HG03280 (cell line): Measurements from ENCODE around the gene ARHGAP29.

ENCODE experiments used
- ATAC-seq: cut with Tn5 transposase; IDR thresholded peaks from one replicate; pipeline ENCODE4 v1.9.1; 2021; ENCODE audit warnings: mild to moderate bottlenecking, moderate library complexity; ENCODE audit not compliant: unreplicated experiment

The ARHGAP29 gene, protein sequence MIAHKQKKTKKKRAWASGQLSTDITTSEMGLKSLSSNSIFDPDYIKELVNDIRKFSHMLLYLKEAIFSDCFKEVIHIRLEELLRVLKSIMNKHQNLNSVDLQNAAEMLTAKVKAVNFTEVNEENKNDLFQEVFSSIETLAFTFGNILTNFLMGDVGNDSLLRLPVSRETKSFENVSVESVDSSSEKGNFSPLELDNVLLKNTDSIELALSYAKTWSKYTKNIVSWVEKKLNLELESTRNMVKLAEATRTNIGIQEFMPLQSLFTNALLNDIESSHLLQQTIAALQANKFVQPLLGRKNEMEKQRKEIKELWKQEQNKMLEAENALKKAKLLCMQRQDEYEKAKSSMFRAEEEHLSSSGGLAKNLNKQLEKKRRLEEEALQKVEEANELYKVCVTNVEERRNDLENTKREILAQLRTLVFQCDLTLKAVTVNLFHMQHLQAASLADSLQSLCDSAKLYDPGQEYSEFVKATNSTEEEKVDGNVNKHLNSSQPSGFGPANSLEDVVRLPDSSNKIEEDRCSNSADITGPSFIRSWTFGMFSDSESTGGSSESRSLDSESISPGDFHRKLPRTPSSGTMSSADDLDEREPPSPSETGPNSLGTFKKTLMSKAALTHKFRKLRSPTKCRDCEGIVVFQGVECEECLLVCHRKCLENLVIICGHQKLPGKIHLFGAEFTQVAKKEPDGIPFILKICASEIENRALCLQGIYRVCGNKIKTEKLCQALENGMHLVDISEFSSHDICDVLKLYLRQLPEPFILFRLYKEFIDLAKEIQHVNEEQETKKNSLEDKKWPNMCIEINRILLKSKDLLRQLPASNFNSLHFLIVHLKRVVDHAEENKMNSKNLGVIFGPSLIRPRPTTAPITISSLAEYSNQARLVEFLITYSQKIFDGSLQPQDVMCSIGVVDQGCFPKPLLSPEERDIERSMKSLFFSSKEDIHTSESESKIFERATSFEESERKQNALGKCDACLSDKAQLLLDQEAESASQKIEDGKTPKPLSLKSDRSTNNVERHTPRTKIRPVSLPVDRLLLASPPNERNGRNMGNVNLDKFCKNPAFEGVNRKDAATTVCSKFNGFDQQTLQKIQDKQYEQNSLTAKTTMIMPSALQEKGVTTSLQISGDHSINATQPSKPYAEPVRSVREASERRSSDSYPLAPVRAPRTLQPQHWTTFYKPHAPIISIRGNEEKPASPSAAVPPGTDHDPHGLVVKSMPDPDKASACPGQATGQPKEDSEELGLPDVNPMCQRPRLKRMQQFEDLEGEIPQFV

DNA sequence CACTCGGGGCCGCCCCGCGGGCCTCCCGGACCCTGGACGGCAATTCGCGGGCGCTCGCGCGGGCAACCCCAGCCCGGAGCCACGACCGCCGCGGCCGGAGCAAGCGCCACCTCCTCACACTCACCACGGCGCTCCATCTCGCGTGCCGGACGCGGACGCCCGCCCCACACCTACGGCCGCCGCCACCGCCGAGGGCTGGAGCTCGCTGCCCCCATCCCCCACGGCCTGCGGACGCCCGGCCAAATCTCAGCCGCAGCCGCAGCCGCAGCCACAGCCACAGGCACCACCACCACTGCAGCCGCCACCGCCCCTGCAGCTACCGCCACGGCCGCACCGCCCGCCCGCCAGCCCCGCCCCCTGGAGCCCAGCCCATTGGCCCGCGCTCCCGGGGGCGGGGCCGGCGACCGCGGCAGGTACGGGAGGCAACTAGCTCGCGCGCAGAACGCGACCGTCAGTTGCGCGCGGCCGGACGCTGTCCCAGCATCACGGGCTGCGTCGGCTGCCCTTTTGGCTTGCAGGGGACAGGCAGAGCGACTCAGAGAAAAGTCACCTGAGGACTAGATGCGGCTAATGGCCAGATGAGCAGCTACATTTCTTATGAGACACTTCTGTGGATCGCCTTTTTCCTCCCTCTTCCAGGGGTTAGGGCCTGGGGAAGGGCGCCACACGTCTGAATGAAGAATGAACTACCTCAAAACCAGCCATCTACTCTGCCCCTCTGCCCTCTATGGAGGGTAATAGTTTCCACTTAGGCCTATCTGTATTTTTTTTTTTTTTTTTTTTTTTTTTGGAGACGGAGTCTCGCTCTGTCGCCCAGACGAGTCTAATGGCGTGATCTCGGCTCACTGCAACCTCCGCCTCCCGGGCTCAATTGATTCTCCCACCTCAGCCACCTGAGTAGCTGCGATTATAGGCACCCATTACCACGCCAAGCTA lies at the start of gene ARHGAP29:
Gene ARHGAP29, minus strand, starts transcription at position 294 of the 936 bp plus-strand sequence. CDS start 5,973 bp downstream, outside the sequence.
- ATAC-seq: peak; percentile 90

DNA sequence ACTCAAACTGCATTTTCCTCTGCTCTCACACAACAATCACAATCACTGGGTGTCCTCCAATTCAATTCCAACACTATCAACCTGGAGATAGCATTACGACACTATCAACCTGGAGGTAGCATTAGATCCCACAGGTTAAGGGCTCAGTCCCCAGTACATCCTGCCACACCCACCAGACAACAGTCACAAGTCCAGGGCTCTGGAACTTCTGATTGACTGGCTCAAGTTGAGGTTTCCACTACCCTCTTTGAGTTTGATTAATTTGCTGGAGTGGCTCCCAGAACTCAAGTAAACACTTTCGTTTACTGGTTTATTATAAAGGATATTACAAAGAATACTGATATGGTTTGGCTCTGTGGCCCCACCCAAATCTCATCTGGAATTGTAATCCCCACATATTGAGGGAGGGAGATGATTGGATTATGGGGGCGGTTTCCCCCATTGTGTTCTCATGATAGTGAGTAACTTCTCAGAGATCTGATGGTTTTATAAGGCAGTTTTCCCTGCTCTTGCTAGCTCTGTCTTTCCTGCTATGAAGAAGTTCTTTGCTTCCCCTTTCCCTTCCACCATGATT lies 49.6 kb upstream of the ARHGAP29 start:
- no peak for ATAC-seq

DNA sequence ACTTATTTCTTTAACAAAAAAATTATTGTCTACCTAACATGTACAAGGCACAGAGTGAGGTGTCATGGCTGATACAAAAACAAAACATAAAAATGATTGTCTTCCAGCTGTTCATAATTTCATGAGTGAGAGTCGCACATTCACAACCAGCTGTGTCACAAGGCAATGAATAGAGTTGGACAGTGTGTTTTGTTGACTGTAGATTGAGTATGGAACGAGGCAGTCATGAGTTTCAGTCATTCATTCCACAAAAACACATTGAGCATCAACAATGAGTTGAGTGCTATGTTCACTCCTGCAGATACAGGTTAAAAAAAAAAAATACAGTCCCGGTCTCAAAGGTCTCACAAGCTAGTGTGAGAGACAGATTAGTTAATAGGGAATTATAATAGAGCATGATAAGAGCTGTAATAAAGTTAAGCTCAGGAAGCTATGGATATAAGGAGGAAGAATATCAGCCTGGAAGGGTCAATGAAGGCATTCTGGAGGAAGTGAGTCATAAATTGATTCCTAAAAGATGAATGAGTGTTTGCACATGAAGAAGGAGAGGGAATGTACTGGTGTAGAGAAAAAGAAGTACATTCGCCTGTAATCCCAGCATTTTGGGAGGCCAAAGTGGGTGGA lies 47.8 kb upstream of the ARHGAP29 start:
- ATAC-seq: no peak

DNA sequence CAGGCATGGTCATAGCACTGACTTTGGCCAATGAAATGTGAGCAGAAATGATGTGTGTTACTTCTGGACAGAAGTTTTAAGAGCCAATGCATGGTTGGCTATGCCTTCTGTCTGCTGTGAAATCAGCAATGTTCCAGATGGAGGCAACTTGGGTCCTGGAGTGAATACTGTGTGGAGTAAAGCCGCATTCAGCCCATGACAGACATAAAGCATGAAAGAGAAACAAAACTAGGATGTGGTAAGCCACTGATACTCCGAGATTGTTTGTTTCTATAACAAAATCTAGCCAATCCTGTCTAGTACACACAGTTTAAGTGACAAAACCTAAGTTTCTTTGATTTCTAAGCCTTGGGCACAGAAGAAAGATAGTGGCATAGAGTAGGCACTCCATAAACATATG lies 47.1 kb upstream of the ARHGAP29 start:
- peak; percentile 97 for ATAC-seq

DNA sequence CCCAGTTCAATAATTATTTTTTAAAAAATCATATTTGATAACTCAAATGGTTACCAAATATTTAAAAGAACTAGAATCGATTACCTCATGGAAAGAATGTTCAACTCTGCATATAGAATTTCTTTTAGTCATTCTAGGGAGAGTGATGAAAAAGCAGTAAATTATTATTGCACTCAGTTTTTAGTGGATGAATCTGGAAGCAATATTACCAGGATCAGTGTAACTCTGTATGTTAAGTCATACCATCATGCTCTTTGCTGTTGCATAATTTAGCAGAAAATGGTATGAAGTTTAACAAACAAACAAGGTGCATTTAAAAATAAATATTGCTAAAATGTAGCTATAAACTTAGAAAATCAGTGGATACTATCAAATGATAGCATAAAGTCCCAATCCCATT lies 46.1 kb upstream of the ARHGAP29 start:
- no peak for ATAC-seq

DNA sequence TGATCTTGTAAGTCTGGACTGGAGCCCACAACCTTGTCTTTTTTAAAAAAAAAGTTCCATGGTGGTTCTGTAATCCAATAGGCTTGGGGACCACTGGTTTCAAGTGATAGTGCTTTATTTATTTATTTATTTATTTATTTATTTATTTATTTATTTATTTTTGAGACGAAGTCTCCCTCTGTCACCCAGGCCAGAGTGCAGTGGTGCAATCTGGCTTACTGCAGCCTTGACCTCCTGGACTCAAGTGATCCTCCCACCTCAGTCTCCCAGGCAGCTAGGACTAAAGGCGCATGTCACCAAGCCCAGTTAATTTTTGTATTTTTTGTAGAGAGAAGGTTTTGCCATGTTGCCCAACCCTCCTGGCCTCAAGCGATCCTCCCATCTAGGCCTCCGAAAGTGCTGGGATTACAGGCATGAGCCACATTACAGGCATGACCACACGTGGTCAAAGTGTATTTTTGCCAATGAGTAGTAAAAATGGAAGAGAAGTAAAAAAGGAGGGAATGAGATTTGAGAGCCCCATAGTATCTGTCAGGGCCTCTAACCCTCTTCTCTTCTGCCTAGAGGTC lies 44.8 kb upstream of the ARHGAP29 start:
- ATAC-seq: no peak

DNA sequence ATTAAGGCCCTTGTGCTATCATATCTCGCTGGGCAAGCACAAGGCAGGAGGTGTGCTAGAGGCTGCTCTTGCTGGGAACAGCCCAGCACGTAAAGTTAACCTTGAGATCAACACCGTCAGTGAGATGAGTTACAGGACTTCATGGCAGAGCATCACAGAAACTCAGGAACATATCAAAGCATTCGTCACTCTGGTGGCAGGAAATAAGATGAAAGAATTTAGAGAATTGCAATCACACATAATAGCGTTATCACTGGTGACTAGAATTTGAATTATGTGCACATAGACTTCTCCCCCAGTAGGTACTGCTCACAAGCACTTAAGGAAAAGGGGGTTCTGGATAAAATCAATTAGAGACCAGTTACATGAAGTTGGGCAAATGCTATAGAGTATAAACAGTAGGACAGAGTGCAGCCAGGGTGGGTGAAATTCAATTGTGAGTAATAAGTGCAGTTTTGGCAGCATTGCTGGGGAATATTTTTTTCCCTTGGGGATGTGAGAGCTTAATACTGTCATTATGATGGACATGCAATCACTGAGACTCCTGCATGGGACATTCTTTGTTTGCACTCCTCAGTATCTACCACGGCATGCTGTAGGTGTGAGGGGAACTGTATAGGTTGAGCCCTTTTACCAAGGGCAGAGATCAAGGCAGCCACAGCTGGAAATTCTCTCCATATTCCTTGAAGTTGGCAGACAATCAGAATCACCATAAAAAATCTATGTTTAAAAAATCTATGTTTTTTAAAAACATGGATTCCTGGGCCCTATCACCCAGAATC lies 44.2 kb upstream of the ARHGAP29 start:
- no peak for ATAC-seq

DNA sequence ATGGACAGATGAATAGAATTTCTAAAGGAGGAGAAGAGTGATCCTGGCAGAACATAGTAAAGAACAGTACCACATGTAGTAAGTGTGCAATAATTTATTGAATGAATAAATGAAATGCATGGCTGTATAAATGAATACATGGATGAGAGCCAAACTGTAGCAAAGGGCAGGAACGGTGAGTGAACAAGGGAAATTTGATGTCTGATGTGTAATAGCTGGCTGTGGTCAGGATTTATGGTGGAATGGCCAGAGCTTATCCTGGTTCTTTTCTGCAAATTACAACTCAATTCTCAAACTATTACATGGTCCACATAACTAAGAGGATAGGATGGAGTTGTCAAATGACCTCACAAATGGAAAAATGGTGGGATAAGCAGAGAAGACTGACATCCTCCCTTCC lies 43.2 kb upstream of the ARHGAP29 start:
- ATAC-seq: no peak

DNA sequence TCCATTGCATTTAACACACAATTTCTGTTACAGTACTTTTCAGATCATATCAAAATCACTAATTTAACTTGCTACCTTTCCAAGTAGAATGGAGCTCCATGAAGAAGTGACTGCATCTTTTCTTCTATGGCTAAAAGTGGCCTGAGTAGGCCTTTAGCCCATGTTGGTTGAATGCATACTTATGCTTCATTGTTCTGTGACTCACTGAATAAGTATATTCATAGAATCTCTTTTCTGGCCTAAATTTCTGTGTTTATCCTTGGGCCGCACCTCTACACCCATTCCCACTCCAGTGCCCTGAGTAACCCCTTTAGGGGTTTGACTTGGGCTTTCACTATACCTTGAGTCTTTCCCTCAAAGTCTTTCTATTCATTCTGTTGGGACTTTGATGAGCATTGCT lies 42.1 kb upstream of the ARHGAP29 start:
- no peak for ATAC-seq

DNA sequence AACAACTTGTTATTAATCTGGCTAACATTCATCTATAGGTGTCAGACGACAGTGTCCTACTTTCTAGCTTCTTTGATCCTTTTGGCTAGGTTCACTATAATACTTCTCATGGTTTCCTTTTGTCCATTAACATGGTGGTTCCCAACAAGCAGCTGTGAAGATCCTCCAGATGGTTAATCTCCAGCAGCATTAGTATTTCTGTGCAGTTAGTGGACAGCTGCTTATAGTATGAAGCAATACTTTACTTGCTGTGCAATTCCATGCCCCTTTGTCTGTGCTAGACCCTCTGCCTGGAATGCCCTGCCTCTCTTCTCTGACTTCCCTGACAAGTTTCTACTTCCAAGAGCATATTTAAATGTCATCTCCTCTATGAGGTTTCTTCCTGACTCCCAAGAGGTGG lies 41.7 kb upstream of the ARHGAP29 start:
- no peak for ATAC-seq

DNA sequence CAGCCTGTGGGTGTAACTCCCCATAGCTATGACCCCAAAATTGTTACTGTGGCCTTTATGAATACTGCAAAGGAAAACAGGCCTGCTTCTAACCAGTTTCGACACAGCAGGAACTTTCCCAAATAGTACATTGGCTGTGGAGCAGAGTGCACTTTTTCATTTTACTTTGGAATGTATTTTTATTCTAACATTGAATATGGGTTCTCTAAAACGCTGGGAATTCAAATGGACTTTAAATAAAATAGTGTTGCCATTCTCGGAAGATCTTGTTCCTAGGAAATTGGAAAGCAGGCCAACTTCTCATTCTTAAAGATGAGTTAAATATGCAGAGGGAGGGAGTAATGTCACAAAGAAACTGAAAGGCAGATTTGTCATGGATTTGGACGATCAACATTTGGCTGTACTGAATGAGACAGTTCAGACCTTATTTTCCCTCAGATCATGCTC lies 39.6 kb upstream of the ARHGAP29 start:
- ATAC-seq: no peak

DNA sequence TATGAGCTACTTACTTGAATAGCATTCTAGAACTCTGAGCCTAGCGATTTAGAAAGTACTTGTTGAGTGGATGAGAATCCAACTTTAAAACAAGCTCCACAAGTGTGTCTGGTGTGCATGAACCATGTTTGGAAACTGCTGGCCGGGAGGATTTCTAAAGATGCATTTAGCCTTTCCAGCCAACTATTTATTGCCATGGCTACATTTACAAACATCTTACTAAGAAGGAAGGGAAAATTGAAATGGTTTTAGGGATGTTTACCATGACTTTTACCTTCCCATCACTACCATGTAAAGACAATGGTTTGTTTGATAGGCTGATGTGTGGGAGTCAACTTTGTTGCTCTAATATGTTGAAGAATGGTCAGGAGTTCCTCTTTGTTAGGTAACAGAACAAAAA lies 37.7 kb upstream of the ARHGAP29 start:
- no peak for ATAC-seq

DNA sequence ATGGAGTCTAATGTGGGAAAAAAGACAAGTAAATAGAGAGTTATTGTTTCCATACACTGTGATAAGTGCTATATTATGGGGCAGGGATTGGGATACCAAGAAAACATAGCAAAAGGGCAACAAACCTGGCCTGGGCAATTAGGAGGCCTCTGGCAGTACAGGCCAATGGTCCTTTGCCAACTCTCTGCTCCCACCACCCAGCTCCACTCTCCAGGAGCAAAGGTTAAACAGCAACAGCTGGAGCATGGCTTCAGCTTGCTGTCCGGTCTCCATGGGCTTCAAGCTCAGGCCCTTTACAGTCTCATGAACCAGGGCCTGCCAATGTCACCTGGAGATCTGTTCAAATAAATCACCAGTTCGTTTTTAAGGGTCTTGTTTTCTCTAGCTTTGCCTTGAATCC lies 37.2 kb upstream of the ARHGAP29 start:
- no peak for ATAC-seq

DNA sequence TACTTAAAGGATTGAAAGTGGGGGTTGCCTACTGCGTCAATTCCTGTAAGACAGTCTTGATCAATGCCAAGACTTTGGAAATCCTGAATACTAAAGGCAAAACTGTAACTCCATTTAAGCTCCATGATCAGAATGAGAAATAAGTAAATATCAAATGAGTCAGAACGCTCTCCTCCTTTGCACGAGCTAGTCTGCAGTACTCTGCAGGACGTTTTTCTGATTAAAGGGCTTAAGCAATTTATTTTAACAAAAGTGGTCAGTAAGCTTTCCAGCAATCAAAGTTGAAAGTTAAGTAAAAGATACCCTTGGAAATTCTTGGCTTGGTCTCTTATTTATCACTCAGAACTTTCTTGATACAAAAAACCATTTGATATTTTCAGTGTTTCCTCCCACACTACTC lies 35.7 kb upstream of the ARHGAP29 start:
- no peak for ATAC-seq

DNA sequence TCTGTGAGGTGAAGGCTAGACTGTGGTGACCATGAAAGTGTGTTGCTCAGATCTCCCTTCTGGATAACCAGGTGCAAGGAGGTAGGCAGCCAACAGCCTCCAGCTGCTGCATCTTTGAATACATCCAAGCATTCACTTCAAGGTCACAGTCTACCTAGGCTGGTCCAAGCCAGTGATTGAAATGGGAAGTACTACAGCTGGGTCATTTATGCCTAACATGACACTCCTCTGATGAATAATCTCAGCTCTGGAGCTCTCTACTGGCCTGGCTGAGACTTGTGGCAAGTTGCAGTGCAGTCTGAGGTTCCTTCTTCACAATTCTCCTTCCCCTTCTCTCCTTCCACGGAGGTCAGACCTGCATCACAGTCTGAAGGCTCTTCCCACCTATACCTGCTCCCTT lies 35.0 kb upstream of the ARHGAP29 start:
- no peak for ATAC-seq

DNA sequence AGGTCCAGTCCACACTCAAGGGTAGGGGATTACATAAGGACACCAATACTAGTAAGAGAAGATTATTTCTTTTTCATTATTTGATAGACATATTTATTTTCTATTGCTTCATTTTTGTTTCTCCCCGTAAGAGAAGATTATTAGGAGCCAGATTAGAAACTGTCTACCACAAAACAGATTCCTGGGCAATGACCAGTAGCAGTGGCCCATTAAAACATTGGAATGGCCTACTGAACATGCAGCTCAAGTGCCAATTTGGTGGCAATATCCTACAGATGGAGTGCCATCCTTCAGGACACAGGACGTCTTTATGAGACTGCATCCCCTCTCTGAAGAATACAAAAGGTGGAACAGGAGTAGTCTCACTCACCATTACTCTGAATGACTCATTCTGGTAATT lies 34.0 kb upstream of the ARHGAP29 start:
- ATAC-seq: no peak

DNA sequence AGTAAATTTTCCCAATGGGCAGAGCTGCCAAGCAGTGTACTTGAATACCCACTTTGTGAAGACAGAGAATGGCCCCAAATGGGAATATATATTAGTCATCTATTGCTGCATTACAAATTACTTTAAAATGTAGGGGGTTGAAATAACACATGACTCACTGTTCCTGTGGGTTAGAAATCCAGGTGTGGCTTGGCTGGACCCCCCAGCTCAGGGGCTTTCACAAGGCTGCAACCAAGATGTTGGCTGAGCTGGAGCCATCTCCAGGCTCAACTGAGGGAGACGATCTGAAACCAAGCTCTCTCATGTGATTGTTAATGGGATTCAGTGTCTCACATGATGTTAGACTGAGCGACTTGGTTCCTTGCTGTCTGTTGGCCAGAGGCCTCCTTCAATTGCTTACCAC lies 33.4 kb upstream of the ARHGAP29 start:
- no peak for ATAC-seq

DNA sequence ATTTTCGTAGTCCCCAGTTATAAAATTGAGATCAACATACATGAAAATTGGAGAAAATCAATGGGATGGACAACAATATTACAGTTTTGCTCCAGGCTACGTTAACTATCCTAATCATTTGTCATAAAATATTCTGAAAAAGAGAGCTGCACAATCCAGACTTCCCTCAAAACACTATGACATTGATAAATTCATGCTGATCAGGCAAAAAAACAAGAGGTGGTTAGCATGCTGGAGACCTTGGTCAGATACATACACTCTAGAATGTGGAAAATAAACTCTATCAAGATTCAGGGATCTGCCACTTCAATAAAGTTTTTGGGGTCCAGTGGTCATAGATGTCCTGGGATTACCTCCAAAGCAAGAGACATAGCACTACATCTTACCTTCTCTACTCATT lies 32.5 kb upstream of the ARHGAP29 start:
- ATAC-seq: no peak
